Progenitor cell of endocrine pancreas (in vitro differentiated cells): ENCODE results near the gene REEP2. TPM values are rescaled to one million over a fixed set of nuclear protein-coding genes. Genes with fewer than 3 reads are reported as not detected.
A peak's percentile ranks its signal among the peaks of the same experiment; 100 is the strongest.

Source experiments
- DNase-seq: peaks from one replicate; pipeline ENCODE4 v3.0.0; 2021; ENCODE audit warnings: low spot score; ENCODE audit not compliant: unreplicated experiment
- H3K27ac Mint-ChIP-seq: 2 replicates; pipeline ENCODE4 v1.8.0; 2021; ENCODE audit warnings: mild to moderate bottlenecking, moderate library complexity, mixed read lengths
- H3K27me3 Mint-ChIP-seq: 2 replicates; pipeline ENCODE4 v1.8.0; 2021; ENCODE audit warnings: mixed read lengths
- H3K36me3 Mint-ChIP-seq: 2 replicates; pipeline ENCODE4 v1.8.0; 2022; ENCODE audit warnings: mixed read lengths; ENCODE audit not compliant: insufficient read depth
- H3K4me1 Mint-ChIP-seq: 2 replicates; pipeline ENCODE4 v1.8.0; 2021; ENCODE audit warnings: low read depth, mixed read lengths
- H3K4me3 Mint-ChIP-seq: 2 replicates; pipeline ENCODE4 v1.8.0; 2021; ENCODE audit warnings: low read depth, mild to moderate bottlenecking, moderate library complexity, mixed read lengths
- H3K9me3 Mint-ChIP-seq: 2 replicates; pipeline ENCODE4 v1.8.0; 2021; ENCODE audit warnings: low read depth, mixed read lengths
- CTCF ChIP-seq: fragments of 200-600 bp; sonication (generic); IDR thresholded peaks from one replicate; pipeline ENCODE4 v1.5.0; 2021; ENCODE audit warnings: antibody characterized with exemption, mild to moderate bottlenecking; ENCODE audit not compliant: unreplicated experiment
- total RNA-seq: library from RNA; stranded (reverse); gene quantifications from 2 replicates; pipeline ENCODE4 v1.2.1, GENCODE V29; 2021

The REEP2 gene
- total RNA-seq, 1 donor from 2014 or later: 20.0 TPM

- peaks cover 5% of the 10 kb centered on the region for H3K4me1 Mint-ChIP-seq
- H3K27me3 Mint-ChIP-seq: no peaks in the 10 kb centered on the region
- no peaks in the 10 kb centered on the region for H3K9me3 Mint-ChIP-seq
- H3K4me3 Mint-ChIP-seq: no peak overlapping the region
- H3K36me3 Mint-ChIP-seq: no peaks in the 10 kb centered on the region
- no peak overlapping the region for H3K27ac Mint-ChIP-seq
- no peak for TF ChIP-seq CTCF
- no peak for DNase-seq
Observed at GRCh38 chr5:138476918-138477317, 38.1 kb downstream of the REEP2 start.

GRCh38 chr5:138482638-138483037, 43.8 kb downstream of the REEP2 start:
- Mint-ChIP-seq H3K27ac (peak overlapping the region; percentile 3), H3K4me1 (no peaks in the 10 kb centered on the region), H3K4me3 (no peak overlapping the region), H3K36me3 (no peaks in the 10 kb centered on the region), H3K27me3 (peaks cover 9% of the 10 kb centered on the region), H3K9me3 (no peaks in the 10 kb centered on the region)
- no peak for TF ChIP-seq CTCF
- DNase-seq: no peak

- H3K27ac Mint-ChIP-seq: no peak overlapping the region
- H3K36me3 Mint-ChIP-seq: no peaks in the 10 kb centered on the region
- H3K9me3 Mint-ChIP-seq: no peaks in the 10 kb centered on the region
- peaks cover 16% of the 10 kb centered on the region for H3K4me1 Mint-ChIP-seq
- TF ChIP-seq CTCF: no peak
- no peak for DNase-seq
- H3K4me3 Mint-ChIP-seq: no peak overlapping the region
- H3K27me3 Mint-ChIP-seq: peaks cover 25% of the 10 kb centered on the region
Observed at GRCh38 chr5:138488481-138488945, 49.7 kb downstream of the REEP2 start.

- H3K4me3 Mint-ChIP-seq: no peak overlapping the region
- peaks cover 17% of the 10 kb centered on the region for H3K4me1 Mint-ChIP-seq
- no peak for DNase-seq
- H3K27me3 Mint-ChIP-seq: peaks cover 23% of the 10 kb centered on the region
- no peaks in the 10 kb centered on the region for H3K36me3 Mint-ChIP-seq
- no peak for TF ChIP-seq CTCF
- H3K27ac Mint-ChIP-seq: no peak overlapping the region
- H3K9me3 Mint-ChIP-seq: no peaks in the 10 kb centered on the region
Observed at GRCh38 chr5:138489683-138490061, 50.8 kb downstream of the REEP2 start.

GRCh38 chr5:138490648-138491283, 51.9 kb downstream of the REEP2 start:
- no peaks in the 10 kb centered on the region for H3K36me3 Mint-ChIP-seq
- no peak overlapping the region for H3K27ac Mint-ChIP-seq
- H3K9me3 Mint-ChIP-seq: no peaks in the 10 kb centered on the region
- H3K27me3 Mint-ChIP-seq: peaks cover 23% of the 10 kb centered on the region
- H3K4me3 Mint-ChIP-seq: peak overlapping the region; percentile 19
- H3K4me1 Mint-ChIP-seq: peaks cover 17% of the 10 kb centered on the region
- no peak for DNase-seq
- no peak for TF ChIP-seq CTCF
